PC-3 (cell line): ENCODE data around the gene IGSF22.

ENCODE experiments used
- EZH2 ChIP-seq: fragments of 300-600 bp; sonication (generic); IDR thresholded peaks from one replicate; pipeline ENCODE4 v1.6.1; 2017; ENCODE audit warnings: antibody characterized with exemption, mild to moderate bottlenecking, low read length; ENCODE audit not compliant: unreplicated experiment
- EZH2phosphoT487 ChIP-seq: fragments of 300-600 bp; sonication (generic); IDR thresholded peaks from 2 replicates; pipeline ENCODE4 v1.6.1; 2018; ENCODE audit warnings: mild to moderate bottlenecking, antibody characterized with exemption, low read length, borderline replicate concordance
- TF ChIP-seq, protein P1 (sequence below): fragments of 300-600 bp; sonication (generic); conservative IDR thresholded peaks from 2 replicates; pipeline ENCODE4 v1.5.1; 2017; ENCODE audit warnings: antibody characterized with exemption, low read depth, mild to moderate bottlenecking, low read length

DNA sequence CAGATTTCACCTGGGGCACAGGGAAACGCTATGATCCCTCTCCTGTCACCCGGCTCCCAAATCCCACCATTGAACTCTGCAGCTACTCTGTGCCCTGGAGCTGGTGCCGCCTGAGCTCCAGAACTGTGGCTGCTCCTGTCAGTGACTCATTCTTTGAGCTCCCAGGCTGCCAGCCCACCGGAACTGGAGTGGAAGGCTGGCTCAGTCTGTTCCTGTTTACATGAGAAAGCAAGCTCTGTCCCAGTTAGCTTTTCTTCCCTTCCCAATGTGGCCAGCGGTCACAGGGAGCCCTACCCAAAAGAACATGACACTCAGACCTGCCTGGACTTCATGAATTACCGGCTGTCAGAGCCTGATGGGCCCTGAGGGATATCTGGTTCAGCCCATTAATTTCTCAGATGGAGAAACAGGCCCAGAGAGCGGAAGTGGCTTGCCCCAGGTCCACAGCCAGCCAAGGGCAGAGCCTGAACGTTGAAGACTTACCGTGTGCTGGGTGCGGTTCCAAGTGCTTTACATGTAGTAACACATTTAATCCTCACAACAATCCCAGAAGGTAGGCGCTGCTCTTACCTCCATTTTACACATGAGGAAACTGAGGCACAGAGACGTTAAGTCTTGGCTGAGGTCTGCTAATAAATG, 23.8 kb upstream of the IGSF22 start:
- TF ChIP-seq, protein P1, sequence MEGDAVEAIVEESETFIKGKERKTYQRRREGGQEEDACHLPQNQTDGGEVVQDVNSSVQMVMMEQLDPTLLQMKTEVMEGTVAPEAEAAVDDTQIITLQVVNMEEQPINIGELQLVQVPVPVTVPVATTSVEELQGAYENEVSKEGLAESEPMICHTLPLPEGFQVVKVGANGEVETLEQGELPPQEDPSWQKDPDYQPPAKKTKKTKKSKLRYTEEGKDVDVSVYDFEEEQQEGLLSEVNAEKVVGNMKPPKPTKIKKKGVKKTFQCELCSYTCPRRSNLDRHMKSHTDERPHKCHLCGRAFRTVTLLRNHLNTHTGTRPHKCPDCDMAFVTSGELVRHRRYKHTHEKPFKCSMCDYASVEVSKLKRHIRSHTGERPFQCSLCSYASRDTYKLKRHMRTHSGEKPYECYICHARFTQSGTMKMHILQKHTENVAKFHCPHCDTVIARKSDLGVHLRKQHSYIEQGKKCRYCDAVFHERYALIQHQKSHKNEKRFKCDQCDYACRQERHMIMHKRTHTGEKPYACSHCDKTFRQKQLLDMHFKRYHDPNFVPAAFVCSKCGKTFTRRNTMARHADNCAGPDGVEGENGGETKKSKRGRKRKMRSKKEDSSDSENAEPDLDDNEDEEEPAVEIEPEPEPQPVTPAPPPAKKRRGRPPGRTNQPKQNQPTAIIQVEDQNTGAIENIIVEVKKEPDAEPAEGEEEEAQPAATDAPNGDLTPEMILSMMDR = no peak
- TF ChIP-seq EZH2phosphoT487 (no peak), EZH2 (no peak)
